ENCODE data around the gene UNC5C.

- TF ChIP-seq CTCF (IDR thresholded peaks at IDR 0.05) (no peak), POLR2A (IDR thresholded peaks at IDR 0.05) (no peak)
Observed at GRCh38 chr4:95560774-95561173, 12.0 kb upstream of the UNC5C start.
